NCI-H2107 treated with DMSO at 0.1 percent for 48 hours (cell line): ENCODE measurements around the gene TAGLN2.
A peak's percentile ranks its signal among the peaks of the same experiment; 100 is the strongest.

ENCODE experiments used
- DNase-seq: peaks from one replicate; lab custom pipeline; 2025; ENCODE audit not compliant: unreplicated experiment; lab: John Stamatoyannopoulos, UW

Gene TAGLN2

DNA sequence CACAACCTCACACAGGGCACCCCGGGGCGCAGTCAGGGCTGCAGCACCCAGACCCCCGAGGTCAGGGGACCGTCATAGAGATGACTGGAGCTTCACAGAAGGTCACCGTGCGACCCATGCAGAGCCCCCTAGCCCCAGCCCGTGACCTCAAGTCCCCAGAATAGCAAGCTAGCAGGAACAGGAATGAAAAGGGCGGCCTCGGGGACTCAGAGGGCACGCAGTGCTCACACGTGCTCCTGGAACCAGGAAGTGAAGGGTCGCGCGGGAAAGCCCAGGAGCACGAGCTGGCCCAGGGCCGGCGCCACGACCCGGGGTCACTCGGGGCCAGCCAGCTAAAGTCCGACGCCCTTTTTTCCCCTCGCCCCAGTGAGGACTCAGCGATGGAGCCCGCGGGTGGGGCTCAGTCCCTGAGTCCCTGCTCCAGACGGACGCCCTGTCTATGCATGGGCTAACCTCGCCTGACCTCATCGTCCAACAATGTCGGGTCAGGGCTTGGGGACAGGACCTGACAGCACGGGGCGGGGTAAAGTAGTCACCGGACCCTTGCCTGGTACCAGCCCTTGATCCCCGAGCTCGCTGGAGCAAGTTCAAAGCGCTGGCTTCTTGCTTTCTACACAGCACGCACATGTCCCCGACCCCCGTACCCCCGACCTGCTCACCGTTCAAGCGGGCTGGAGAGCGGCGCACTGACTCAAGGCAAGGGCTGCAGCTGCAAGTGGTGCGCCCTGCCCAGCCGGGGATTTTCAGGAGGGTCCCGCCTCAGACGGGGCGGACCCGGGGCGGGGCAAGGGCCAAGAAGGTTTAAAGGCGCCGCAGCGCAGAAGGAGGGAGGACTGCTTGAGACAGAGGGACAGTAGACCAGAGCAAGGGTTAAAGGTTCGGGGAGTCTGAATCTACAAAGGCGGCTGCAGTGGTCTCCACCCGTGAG lies at the start of gene TAGLN2:
Gene TAGLN2, minus strand, starts transcription at position 717 of the 928 bp plus-strand sequence. CDS start 4,998 bp downstream, outside the sequence.
- peak; percentile 46 for DNase-seq

DNA sequence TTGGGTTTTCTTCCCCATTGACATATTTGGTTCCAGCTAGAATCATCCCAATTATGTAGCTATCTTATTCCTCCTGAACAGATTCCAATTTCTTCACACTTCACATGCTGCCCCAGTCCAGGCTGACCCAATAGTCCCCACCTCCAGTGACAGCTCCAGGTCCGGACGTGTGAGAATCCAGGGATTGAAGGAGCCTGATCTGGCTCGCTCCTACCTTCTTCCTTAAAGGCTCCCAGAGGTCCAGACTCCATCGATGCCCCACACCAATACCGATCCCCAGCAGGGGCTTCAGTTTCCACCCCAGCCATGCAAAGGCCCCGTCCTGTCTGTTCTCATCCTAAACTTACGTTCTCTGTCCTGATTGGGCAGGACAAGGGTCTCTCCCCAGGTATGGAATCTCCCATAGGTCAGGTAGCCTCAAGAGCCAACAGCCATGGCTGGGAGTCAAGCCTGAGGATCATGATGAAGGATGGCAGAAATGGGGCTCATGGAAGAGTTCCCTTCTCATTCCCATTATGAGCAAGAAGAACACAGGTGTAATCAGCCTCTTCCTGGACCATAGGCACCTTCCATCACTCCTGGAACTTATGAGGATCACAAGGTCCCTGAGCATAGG lies 49.2 kb upstream of the TAGLN2 start:
- no peak for DNase-seq

- DNase-seq, result no peak
These were observed 48.1 kb upstream of the TAGLN2 start for GRCh38 chr1:159973350-159973940.

GRCh38 chr1:159972443-159973205 lies 47.3 kb upstream of the TAGLN2 start:
- DNase-seq, result no peak

DNA sequence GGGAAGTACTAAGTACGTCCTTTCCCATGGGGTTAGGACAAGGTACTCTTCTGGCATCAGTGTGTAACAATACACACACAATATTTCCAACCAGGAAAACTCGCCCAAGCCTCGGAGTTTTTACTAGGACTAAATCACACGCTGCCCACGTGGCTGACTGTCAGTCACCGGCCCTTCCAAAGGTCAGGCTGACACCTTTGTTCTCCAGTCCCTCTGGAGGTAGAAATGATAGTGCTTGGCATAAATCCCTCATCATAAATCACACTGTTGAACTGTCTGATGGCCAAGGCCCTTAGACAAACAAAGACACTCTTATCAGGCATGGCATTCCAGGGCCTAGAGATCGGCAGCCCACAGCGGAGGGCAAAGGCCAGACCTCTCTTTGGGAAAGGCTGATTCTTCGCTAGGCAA lies 45.6 kb upstream of the TAGLN2 start:
- no peak for DNase-seq

DNA sequence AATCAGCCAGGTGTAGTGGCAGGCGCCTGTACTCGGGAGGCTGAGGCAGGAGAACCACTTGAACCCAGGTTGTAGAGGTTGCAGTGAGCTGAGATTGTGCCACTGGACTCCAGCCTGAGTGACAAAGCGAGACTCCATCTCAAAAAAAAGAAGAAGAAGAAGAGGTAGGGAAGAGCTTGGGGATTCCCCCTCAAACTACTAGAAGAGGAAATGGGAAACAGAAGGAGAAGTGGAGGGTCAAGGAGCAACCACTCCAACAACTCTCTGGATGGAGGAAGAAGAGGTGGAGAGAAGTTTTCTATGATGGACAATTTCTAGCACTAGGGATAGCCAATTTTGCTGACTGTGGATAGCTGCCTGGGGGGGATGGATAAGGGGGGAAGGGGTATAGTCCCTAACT lies 43.6 kb upstream of the TAGLN2 start:
- DNase-seq, result no peak

DNA sequence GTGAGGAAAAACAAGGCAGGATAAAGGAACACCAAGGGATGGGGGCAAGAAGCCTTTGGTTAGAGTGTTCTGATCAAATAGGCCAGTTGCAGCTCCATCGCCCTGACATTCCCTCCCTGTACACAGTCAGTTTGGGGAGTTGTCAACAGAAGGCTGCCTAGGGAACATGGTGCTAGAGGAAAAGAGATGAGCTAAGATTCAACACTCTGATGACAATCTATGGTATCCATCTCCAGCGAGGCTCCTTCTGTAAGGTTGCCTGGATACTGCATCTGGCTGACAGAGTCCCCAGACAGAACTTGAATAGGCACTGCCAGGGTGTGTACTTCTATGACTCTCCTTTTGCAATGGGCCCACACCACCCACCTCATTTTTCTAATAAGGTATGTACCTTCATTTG lies 40.0 kb upstream of the TAGLN2 start:
- DNase-seq, result no peak

GRCh38 chr1:159964144-159964543 lies 38.8 kb upstream of the TAGLN2 start:
- DNase-seq, result peak; percentile 84

GRCh38 chr1:159962176-159962575 lies 36.9 kb upstream of the TAGLN2 start:
- DNase-seq, result no peak

- DNase-seq, result no peak
These were observed 36.3 kb upstream of the TAGLN2 start for GRCh38 chr1:159961636-159962035.

GRCh38 chr1:159960721-159961381 lies 35.5 kb upstream of the TAGLN2 start:
- DNase-seq, result no peak

GRCh38 chr1:159959451-159959850 lies 34.1 kb upstream of the TAGLN2 start:
- no peak for DNase-seq

- no peak for DNase-seq
These were observed 33.5 kb upstream of the TAGLN2 start for GRCh38 chr1:159958719-159959380.

- no peak for DNase-seq
These were observed 32.5 kb upstream of the TAGLN2 start for GRCh38 chr1:159957824-159958268.

- DNase-seq, result no peak
These were observed 30.1 kb upstream of the TAGLN2 start for GRCh38 chr1:159955456-159955855.

GRCh38 chr1:159953536-159954515 lies 28.5 kb upstream of the TAGLN2 start, which contains the start of gene SLAMF9:
TSS of gene SLAMF9 (minus strand) at chr1:159954237. CDS start at chr1:159954137, 100 bp downstream.
- DNase-seq, result no peak

DNA sequence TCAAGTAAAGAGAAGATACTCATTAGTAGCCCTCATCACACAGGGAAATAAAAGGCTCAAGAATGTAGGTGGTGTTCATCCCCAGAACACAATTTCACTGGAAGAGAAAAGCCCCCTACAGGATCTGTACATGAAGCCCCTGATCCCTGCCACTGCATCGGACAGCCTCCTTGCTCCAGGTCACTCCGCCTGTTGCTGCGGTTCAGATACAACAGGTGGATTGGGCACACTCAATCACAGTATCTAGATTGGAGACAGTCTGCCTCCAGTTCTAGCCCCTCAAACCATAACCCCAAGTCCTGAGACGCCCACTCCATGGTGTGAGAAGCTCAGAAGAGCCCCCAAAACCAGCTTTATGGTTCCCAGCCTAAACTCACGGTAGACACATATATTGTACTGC lies 27.6 kb upstream of the TAGLN2 start:
- DNase-seq, result no peak

- no peak for DNase-seq
These were observed 26.2 kb upstream of the TAGLN2 start for GRCh38 chr1:159951551-159951950.

DNA sequence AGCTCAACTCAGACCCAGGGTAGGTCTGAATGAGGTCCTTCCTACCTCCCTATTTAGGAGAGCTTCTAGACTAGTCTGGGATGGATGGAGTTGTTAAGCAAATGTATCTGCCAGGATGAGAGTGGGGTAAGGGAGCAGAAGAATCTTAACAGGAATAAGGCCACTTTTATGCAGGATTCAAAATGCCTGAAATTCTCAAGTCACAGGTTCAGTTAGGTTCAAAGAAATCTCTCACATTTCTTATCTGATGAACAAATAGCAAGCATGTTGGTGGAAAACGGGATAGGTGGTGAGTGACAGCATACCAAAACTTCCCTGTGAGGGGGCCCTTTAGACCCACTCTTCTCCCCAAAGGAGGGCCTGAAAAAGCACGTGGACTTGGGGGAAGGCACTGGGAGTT lies 25.7 kb upstream of the TAGLN2 start:
- DNase-seq, result no peak
